ENCODE data around the gene BST1.
A peak's percentile ranks its signal among the peaks of the same experiment; 100 is the strongest.

BST1 gene

DNA sequence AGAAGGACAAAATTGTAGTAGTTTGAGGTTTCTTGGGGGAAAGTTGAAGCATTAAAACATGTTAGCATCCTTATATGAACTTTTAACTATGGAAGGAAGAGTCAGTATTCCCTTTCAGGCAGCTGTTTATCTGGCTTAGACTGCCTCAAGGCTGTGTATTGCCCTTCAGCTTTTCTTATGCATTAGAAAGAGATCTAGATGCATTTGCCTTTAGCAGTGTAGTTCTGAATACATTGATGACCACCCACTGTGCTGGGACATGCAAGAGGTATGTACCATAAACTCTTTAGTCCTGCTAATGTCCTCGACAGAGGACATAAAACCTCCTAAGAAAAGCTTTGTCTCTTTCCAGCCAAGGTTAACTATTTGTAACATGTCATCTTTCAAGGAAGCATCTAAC is 18.4 kb upstream of the BST1 start:
- TF ChIP-seq, protein P1, sequence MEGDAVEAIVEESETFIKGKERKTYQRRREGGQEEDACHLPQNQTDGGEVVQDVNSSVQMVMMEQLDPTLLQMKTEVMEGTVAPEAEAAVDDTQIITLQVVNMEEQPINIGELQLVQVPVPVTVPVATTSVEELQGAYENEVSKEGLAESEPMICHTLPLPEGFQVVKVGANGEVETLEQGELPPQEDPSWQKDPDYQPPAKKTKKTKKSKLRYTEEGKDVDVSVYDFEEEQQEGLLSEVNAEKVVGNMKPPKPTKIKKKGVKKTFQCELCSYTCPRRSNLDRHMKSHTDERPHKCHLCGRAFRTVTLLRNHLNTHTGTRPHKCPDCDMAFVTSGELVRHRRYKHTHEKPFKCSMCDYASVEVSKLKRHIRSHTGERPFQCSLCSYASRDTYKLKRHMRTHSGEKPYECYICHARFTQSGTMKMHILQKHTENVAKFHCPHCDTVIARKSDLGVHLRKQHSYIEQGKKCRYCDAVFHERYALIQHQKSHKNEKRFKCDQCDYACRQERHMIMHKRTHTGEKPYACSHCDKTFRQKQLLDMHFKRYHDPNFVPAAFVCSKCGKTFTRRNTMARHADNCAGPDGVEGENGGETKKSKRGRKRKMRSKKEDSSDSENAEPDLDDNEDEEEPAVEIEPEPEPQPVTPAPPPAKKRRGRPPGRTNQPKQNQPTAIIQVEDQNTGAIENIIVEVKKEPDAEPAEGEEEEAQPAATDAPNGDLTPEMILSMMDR (IDR thresholded peaks at IDR 0.05; ENCODE audit: unreplicated experiment in 3 of 3), result no peak
- peaks cover 38% of the 10 kb centered on the region for H3K4me1 Mint-ChIP-seq
- no peaks in the 10 kb centered on the region for H3K9me3 Mint-ChIP-seq
- H3K36me3 Mint-ChIP-seq (ENCODE audit: low read depth), result peaks cover 41% of the 10 kb centered on the region
- peak overlapping the region in 2 of 3 experiments; percentile 12 to 30 for H3K4me3 Mint-ChIP-seq
- H3K27me3 Mint-ChIP-seq (ENCODE audit: low read depth), result no peaks in the 10 kb centered on the region
- peak overlapping the region in 1 of 3 experiments; percentile 30 for H3K27ac Mint-ChIP-seq

DNA sequence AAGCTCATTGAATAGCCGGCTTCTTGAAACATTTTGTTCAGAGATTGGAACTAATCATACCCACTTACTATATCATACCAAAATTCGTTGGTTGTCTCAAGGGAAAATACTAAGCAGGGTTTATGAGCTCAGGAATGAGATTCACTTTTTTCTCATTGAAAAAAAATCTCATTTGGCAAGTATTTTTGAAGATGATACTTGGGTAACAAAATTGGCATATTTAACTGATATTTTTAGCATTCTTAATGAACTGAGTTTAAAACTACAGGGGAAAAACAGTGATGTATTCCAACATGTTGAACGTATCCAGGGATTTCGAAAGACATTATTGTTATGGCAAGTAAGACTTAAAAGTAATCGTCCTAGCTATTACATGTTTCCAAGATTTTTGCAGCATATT is 14.8 kb upstream of the BST1 start:
- Mint-ChIP-seq H3K27me3 (ENCODE audit: low read depth) (no peaks in the 10 kb centered on the region), H3K27ac (no peak overlapping the region), H3K4me1 (peaks cover 26% of the 10 kb centered on the region), H3K9me3 (no peaks in the 10 kb centered on the region), H3K4me3 (no peak overlapping the region), H3K36me3 (ENCODE audit: low read depth) (peaks cover 53% of the 10 kb centered on the region)
- TF ChIP-seq, protein P1 (IDR thresholded peaks at IDR 0.05; ENCODE audit: unreplicated experiment in 3 of 3), result no peak

DNA sequence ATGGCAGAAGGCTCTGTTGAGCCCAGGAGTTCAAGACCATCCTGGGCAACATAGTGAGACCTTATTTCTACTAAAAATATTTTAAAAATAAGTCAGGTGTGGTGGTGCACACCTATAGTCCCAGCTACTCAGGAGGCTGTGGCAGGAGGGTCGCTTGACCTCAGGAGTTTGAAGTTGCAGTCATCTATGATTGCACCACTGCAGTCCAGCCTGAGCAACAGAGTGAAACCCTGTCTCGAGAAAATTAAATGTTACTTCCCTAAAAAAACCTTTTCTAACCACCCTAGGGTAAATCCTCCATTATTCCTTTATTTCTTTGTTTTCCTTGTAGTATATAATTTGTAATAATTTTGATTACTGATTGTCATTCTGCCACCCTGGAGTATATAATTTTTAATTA is 13.3 kb upstream of the BST1 start:
- Mint-ChIP-seq H3K4me3 (no peak overlapping the region), H3K27ac (no peak overlapping the region), H3K4me1 (peaks cover 16% of the 10 kb centered on the region), H3K36me3 (ENCODE audit: low read depth) (peaks cover 53% of the 10 kb centered on the region), H3K9me3 (no peaks in the 10 kb centered on the region), H3K27me3 (ENCODE audit: low read depth) (no peaks in the 10 kb centered on the region)
- TF ChIP-seq, protein P1 (IDR thresholded peaks at IDR 0.05; ENCODE audit: unreplicated experiment in 3 of 3), result no peak

DNA sequence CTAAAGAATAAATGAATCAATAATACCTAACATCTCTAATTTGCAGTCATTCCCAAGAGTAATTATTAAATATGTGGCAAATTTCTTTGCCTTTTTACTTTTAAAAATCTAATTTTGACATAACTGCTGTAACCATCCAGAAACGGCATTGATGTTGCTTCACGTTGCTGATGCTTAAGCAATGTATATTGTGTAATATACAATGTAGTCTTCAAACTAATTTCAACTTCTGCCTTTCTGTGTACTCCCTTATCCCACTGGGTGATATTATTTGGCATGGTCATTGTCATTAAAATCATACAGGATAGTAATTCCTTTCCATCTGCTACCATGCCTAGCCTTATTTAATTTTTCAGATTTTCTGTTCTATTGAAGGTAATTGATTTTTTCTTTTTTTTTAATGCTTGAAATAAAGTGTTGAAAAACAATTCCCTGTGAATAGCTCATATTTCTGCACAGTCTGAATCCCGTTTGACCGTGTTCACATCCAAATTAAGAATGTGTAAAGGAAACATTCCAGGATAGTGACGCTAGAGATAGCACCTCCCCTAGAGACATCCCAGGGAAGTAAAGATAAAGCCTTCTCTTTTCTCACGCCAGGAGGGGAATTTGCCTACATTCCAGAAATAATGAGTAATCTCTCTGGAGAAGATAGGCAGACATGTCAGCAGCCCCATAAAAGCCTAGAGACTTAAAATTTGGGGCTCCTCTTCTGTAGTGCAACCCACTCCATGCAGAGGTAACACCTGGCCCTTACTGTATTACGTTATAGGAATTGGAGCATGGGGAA is 12.7 kb upstream of the BST1 start:
- peak overlapping the region; percentile 30 to 76 (median 57) for H3K27ac Mint-ChIP-seq
- no peaks in the 10 kb centered on the region for H3K27me3 Mint-ChIP-seq (ENCODE audit: low read depth)
- no peaks in the 10 kb centered on the region for H3K9me3 Mint-ChIP-seq
- no peak overlapping the region for H3K4me3 Mint-ChIP-seq
- peaks cover 12% of the 10 kb centered on the region for H3K4me1 Mint-ChIP-seq
- TF ChIP-seq, protein P1 (IDR thresholded peaks at IDR 0.05; ENCODE audit: unreplicated experiment in 3 of 3), result no peak
- H3K36me3 Mint-ChIP-seq (ENCODE audit: low read depth), result peaks cover 49% of the 10 kb centered on the region

DNA sequence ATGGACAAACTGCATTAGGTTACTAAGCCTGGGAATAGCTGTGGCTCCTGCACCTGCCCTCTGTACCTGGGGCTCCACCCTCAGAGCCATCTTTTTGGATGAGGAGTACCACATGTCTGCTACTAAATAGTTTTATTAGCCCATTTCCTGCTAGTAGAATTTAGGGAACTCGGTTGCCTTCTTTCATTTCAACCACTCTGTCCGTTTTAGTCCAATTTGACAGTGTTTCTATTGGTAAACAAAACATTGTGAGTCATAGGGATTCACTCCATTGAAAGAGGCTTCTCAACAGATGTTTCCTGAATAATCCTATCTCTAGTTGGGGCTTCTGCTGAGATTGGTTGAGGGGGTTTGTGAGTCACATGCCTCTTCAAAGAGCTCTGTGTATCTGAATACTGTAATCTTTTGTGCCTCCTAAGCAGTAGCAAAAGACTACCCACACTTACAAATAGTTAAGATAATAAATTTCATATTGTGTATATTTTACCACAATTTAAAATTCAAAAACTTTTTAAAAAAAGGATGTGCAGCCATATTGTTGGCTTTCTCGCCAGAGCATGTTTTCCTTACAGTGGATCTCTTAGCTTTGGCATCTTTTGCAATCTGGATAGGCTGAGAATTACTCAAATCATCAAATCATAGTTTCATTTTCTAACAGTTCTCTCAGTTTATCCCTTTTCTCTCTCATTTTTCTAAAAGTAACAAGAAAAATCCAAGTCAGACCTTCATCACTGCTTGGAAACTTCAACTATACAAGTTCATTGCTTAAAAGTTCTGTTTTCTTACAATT is 11.3 kb upstream of the BST1 start:
- H3K27ac Mint-ChIP-seq, result peak overlapping the region in 1 of 3 experiments; percentile 30
- no peaks in the 10 kb centered on the region for H3K27me3 Mint-ChIP-seq (ENCODE audit: low read depth)
- H3K4me3 Mint-ChIP-seq, result no peak overlapping the region
- TF ChIP-seq, protein P1 (IDR thresholded peaks at IDR 0.05; ENCODE audit: unreplicated experiment in 3 of 3), result no peak
- peaks cover 43% of the 10 kb centered on the region for H3K36me3 Mint-ChIP-seq (ENCODE audit: low read depth)
- no peaks in the 10 kb centered on the region for H3K9me3 Mint-ChIP-seq
- H3K4me1 Mint-ChIP-seq, result peaks cover 11% of the 10 kb centered on the region
